Left kidney (tissue), 2 donors: ENCODE results near the gene EBLN2. TPM values are rescaled to one million over a fixed set of nuclear protein-coding genes. Genes with fewer than 3 reads are reported as not detected.

Experiments
- DNase-seq: peaks from one replicate; pipeline ENCODE4 v3.0.0-alpha.2; 2013
- polyA plus RNA-seq: library from polyadenylated mRNA; unstranded; fragments of 120-200 nt; gene quantifications from one replicate; pipeline ENCODE4 v1.2.1, GENCODE V29; 2013; ENCODE audit not compliant: insufficient read length

The EBLN2 gene
- polyA plus RNA-seq, 1 donor: 7.7 TPM

- DNase-seq: no peak
Observed at GRCh38 chr3:73107215-73107614, 45.8 kb downstream of the EBLN2 start.

- no peak for DNase-seq
Observed at GRCh38 chr3:73107676-73108187, 46.3 kb downstream of the EBLN2 start.

GRCh38 chr3:73108750-73109149, 47.3 kb downstream of the EBLN2 start:
- no peak for DNase-seq

GRCh38 chr3:73110530-73110929, 49.1 kb downstream of the EBLN2 start:
- DNase-seq: no peak

Other genes with a start within 250 kb of the EBLN2 start
- gene SHQ1, start 213.2 kb upstream of the EBLN2 start, polyA plus RNA-seq: 31.6 TPM
- 18.3 TPM for gene GXYLT2, start 173.6 kb upstream of the EBLN2 start, polyA plus RNA-seq
- gene PPP4R2, start 64.8 kb upstream of the EBLN2 start, polyA plus RNA-seq: 99.9 TPM